Measurements from ENCODE around the gene AP1G2. TPM values are rescaled to one million over a fixed set of nuclear protein-coding genes. Genes with fewer than 3 reads are reported as not detected.

The AP1G2 gene
- total RNA-seq, 2 donors from 2014 or later = 6.6 to 18.8 TPM

DNA sequence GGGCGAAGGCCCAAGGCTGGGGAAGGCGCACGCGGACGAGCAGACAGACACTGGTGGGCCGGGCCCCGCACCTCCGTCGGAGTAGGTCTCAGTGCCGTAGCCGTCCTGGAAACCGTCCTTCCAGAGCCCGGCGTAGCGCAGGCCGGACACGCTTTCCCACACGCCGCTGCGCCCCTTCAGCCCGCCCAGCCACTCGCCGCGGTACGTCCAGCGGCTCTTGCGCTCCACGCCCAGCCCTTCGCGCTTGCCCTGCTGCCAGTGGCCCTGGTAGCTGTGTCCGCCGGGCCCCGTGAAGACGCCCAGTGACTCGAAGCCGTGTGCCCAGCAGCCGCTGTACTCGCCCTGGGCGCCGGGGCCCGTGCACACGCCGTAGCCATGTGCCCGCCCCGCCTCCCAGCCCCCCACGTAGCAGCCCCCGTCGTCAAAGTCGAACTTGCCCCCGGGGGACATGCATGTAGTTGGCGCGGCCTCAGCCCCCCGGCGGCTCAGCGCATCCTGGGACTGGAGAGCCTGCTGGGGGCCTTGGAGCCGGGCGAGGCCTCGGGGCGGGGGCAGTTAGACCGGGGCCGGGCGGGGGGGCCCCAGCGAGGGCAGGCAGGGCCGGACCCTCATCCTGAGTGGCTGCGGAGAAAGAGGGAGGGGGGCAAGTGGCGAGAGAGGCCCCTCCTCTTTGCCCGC is 9.6 kb upstream of the AP1G2 start:
- no peak for DNase-seq (ENCODE audit: low spot score)
- no peaks in the 10 kb centered on the region for H3K36me3 ChIP-seq
- peak overlapping the region; percentile 6 to 43 for H3K4me3 ChIP-seq
- H3K4me1 ChIP-seq = peaks cover 0 to 24% of the 10 kb centered on the region in 2 donors
- no peak for TF ChIP-seq CTCF (IDR thresholded peaks at IDR 0.05)
- H3K27ac ChIP-seq = no peak overlapping the region
- no peaks in the 10 kb centered on the region for H3K9me3 ChIP-seq
- peaks cover 15 to 38% of the 10 kb centered on the region in 2 donors for H3K27me3 ChIP-seq

DNA sequence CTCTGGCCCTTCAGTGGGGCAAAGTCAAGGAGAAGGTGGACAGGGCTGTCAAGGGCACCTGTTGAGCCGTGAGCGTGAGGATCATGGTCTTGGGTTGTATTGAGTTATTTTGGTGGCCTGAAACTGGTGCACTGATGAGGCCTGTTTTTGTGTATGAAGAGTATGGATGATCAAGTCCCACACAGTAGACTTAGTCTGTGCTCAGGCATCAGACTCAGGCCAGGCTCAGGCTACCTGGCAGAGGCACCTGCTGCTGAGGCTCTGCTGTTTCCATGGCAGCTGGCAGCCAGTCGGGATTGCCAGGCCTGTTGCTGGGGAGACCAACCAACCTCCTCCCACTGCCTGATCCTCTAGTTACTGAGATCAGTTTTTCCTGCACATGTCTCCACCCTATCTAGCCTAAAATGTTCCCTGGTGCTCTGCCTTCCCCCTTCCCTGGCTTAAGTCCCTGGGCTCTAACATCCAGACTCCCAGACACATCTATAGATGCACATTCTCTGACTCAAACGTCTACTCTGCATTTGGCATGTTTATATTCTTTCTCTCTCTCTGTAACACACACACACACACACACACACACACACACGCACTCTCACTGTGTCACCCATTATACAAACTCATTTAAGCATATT is 5.9 kb upstream of the AP1G2 start:
- Histone ChIP-seq H3K4me1 (peaks cover 0 to 24% of the 10 kb centered on the region in 2 donors), H3K9me3 (no peaks in the 10 kb centered on the region), H3K27me3 (peaks cover 15 to 31% of the 10 kb centered on the region in 2 donors), H3K27ac (no peak overlapping the region), H3K36me3 (no peaks in the 10 kb centered on the region), H3K4me3 (no peak overlapping the region)
- TF ChIP-seq CTCF (IDR thresholded peaks at IDR 0.05) = no peak
- no peak for DNase-seq (ENCODE audit: low spot score)

DNA sequence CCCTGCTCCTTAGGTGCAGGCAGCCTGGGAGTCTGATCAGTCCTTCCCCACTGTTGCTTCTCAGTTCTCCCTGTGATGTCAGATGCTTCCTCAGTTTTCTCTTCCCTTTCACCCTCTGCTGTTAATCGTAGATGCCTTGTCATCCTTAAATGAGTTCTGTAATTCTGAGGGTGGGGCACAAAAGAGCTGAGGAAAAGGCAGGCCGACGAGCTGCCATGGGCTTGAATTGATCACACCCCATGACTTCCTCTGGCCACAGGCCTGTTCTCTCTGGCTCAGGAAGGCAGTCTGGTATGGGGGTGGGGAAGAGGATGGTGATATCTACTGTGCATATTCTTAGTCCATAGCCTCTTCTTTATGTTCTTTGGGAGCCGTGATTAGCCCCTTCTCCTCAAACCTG is 5.2 kb upstream of the AP1G2 start:
- peaks cover 15 to 27% of the 10 kb centered on the region in 2 donors for H3K27me3 ChIP-seq
- H3K4me1 ChIP-seq = peaks cover 0 to 22% of the 10 kb centered on the region in 2 donors

DNA sequence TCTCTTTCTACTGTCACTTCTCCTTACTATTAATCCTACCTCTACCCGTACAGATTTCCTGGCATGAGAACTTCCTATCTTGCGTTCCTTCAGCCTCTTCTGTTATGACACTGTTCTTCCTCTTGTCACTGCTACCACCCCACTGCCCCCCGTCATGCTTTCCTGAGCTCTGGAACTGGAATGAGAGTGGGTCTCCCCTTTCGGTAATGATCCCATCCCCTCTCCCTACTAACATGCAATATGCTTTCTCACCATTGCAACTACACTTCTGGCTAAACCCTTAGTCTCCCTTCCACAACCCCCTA is 4.9 kb upstream of the AP1G2 start:
- no peak for DNase-seq (ENCODE audit: low spot score)
- H3K9me3 ChIP-seq = no peaks in the 10 kb centered on the region
- no peak overlapping the region for H3K27ac ChIP-seq
- no peak for TF ChIP-seq CTCF (IDR thresholded peaks at IDR 0.05)
- peaks cover 12 to 23% of the 10 kb centered on the region in 2 donors for H3K27me3 ChIP-seq
- no peaks in the 10 kb centered on the region for H3K36me3 ChIP-seq
- no peak overlapping the region for H3K4me3 ChIP-seq
- peaks cover 0 to 22% of the 10 kb centered on the region in 2 donors for H3K4me1 ChIP-seq

More for the DNA sequence above, 5.2 kb upstream of the AP1G2 start:
- TF ChIP-seq CTCF (IDR thresholded peaks at IDR 0.05) = no peak
- no peak overlapping the region for H3K4me3 ChIP-seq
- DNase-seq (ENCODE audit: low spot score) = no peak
- H3K9me3 ChIP-seq = no peaks in the 10 kb centered on the region
- H3K27ac ChIP-seq = no peak overlapping the region
- no peaks in the 10 kb centered on the region for H3K36me3 ChIP-seq

- Histone ChIP-seq H3K9me3 (no peaks in the 10 kb centered on the region), H3K4me1 (peaks cover 0 to 18% of the 10 kb centered on the region in 2 donors), H3K36me3 (no peaks in the 10 kb centered on the region), H3K27me3 (peaks cover 7 to 18% of the 10 kb centered on the region in 2 donors), H3K27ac (no peak overlapping the region), H3K4me3 (no peak overlapping the region)
- no peak for DNase-seq (ENCODE audit: low spot score)
- no peak for TF ChIP-seq CTCF (IDR thresholded peaks at IDR 0.05)
Measured at GRCh38 chr14:23571701-23572523, 4.3 kb upstream of the AP1G2 start.
